Measurements from ENCODE around the gene ASB6.

Gene ASB6

DNA sequence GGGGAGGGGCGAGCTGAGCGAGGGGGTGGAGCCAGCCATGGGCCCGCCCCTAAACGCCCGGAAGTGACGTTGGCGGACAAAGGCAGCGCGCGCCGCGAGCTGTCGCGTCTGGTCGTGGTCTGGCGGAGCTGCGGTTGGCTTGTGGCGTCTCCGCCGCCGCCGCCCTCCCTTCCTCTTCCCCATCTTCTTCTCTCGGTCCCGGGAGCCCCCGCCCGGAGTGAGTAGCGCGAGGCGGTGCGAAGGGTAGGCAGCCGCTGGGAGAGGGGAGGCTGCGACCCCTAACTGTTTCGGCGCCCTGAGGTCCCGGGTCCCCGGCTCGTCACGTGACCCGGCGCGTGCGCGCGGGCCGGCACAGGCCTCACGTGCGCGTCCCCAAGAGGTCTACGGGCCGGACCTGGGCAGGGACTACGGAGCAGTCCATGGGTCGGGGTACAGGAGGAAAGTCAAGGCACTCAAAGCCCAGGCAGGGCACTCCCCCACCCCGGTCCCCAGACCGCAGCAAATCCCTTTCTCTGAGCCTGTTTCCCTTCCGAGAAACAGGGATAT is 15.8 kb downstream of the ASB6 start, which contains the start of gene NTMT1:
NTMT1 (plus strand) TSS at position 85 of the 546 bp plus-strand sequence. CDS start 6,541 bp downstream, outside the sequence.
- DNase-seq (ENCODE audit: low read depth) = no peak

DNA sequence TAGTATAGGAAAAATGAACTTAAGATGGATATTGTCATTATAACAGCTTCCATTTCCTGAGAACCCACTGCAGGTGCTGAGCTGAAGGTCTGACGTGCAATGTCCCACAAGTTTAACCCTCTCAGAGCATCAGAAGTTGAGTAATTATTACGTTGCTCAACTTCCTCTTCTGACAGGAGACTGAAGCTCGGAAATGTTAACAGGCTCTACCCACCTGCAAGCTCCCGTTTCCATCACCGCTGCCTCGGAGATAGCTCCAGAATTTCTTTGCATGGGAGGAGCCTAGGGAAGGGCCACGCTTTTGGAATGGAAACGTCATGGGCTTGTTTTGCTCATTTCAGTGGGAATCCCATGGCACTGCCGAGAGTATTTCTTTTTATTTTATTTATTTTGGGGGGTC is 17.0 kb downstream of the ASB6 start:
- DNase-seq (ENCODE audit: low read depth) = no peak

DNA sequence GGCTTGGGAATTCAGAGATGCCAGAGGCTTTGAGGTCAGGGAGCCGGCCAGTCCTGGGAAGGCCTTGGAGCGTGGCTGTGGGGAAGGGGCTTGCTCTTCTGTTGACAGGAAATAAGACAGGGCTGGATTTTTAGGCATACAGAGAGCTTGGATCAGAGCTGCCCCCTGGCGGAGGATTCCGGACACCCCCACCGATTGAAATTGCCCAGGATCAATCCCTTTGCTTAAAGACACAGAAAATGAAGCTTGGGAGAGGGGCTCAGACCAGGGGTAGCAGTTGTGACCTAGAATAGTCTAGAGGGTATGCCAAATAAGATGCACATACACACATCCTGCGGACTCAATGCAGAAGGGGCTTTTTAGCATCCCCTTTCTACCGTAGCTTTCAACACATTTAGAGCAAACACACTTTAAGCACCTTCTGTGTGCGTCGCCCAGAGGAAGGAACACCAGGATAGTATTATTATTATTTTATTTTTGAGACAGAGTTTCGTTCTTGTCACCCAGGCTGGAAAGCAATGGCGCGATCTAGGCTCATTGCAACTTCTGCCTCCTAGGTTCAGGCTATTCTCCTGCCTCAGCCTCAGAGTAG is 17.7 kb downstream of the ASB6 start:
- no peak for DNase-seq (ENCODE audit: low read depth)

DNA sequence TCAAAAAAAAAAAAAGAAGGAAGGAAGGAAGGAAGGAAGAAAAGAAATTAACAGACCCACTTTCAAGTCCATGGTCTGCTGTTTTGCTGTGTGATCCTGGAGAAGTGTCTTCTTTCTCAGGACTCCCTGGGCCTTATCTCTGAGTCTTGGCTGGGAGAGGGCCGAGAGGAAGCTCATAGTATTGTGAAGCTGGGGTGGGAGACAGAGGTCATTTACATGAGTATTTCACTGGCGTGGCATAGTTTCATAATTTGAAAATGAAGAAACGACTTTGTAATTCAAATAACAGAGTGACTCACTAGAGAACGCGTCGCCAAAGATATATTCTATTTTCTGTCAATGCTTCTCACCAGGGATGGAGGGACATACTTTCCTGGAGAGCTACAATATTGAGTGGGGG is 18.6 kb downstream of the ASB6 start:
- no peak for DNase-seq (ENCODE audit: low read depth)

DNA sequence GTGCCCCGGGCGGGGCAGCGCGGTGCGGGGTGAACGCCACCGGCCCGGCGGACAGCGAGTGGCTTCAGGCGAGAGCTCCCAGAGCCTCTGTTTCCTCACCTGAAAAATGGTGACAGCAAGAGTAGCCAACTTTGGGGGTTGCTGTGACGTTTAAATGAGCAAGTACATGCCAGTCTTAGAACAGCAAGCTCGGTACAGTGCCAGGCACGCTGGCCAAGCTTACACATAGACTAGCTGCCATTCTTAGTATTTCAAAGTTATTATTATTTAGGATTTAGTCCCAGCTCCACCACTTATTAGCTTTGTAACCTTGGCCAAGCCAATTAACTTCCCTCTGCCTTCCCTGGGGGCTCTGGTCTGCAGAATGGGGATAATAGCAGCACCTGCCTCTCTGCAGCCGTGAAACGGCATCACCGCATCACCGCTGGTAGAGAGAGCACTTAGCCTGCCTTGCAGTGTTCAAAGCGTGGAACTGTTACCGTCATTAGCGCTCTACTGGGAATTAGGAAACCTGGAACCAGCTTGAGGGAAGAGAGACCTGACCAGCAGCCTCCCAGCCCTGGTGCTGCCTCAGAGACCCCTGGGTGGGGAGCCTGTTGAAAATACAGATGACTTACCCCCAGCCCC is 21.2 kb downstream of the ASB6 start, which contains the start of gene C9orf50:
C9orf50 (minus strand) TSS at position 433 of the 627 bp plus-strand sequence. CDS start 527 bp downstream, outside the sequence.
- no peak for DNase-seq (ENCODE audit: low read depth)

DNA sequence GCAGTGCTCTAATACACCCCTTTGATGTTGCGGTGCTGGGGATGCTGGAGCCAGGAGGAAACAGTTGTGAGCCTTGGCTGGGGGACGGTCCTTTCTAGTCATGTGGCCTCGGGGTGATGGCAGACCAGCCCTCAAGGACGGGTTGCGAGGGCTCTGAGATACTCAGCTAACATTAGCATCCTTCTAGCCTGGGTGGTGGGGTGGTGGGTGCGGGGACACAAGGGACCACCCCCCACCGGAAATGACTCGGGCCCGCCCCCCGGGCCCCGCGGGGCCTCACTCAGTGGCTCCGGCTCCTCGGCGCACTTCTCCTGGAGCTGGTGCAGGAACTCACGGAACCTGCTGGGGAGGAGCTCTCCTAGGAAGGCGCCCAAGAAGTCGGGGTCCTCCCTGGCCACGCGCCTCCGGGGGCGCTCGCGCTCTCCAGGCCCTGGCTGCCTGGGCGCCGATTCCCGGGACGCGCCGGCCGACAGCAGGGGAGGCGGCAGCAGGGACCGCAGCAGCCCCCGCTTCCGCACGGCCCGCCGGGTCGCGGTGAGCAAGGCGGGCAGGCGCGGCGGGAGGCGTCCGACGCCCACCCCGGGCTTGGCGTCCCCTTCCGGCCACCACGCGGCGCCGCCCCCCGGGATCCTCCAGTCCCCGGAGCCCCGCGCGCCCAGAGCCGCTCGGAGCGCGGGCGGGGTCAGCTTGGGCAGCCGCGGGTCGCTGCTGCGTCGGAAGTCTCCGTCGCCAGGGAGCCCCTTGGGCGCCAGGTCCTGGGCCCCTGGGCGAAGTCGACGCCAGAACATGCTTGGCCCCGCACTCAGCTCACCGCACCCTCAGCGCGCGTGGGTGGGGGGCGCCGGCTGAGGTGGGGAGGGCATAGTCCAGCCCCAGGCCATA is 21.9 kb downstream of the ASB6 start:
- no peak for DNase-seq (ENCODE audit: low read depth)

DNA sequence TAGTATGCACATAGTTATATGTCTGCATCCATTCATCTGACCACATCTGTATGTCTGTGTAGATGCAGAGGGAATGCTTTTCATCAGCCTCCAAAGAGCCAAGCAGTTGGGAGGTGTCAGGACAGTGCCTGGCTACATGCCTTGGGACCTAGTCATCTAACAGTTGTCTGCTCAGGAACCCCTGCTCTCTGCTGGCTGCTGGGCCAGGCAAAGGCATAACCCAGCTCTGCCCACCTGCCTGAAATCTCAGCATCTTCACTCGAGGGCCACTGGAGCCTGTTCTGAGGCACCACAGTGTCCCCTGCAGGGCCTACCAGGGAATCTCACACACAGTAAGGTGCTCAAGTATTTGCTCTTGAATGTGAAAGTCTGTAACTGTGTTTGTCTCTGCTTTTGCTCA is 24.8 kb downstream of the ASB6 start:
- DNase-seq (ENCODE audit: low read depth) = no peak

DNA sequence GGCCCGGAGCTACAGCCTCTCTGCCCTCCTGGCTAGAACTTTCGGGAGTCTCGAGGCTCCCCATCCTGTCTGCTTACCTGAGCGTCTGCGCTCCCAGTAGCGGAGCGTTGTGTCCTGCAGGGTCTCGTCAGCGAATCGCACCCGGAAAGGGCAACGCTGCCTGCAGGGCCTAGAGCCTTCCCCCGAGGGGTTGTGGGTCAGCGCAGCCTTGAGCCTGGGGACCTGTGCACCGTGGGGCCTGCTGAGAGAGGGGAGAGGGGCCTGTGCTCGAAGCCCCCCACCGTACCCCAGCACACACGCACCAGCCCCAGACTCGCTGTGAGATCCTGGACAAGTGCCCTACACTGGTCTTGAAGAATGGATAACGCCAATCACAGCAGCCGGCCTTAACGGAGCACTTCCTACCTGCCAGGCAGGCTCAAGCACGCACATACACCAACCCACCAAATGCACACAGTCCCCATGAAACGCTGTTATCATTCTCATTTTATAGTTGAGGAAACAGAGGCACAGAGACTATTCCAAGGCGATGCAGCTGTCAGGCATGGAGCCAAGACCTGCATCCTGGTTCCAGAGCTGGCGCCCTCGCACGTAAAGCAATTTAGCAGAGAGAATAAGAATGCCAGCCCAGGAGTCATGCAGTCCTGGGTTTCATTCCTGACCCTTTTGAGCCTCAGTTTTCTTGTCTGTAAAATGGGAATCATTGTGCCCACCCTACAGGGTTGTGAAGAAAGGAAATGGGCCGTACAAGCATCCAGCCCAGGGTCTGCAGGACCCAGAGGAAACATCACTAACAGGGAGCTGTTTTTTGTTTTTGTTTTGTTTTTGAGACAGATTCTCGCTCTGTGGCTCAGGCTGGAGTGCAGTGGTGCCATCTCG is 26.3 kb downstream of the ASB6 start:
- DNase-seq (ENCODE audit: low read depth) = no peak

DNA sequence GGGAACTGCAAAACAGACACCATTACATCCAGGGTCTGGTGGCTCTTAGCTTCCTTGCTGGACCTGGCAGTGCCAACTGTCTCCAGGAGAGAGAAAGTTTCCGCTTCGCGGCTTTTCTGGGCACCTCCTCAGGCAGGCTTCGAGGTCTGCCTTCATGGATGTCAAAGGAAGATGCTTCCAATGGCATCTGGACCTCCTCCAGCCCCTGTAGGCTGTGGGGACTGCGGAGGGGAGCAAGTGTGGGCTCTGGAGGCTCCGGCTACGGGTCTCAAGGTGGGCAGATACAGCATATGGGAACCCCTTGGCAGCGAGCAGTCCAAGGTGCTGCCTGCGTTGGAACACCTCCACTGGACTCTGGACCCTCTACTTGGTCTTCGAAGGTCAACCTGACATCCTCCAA is 27.0 kb downstream of the ASB6 start:
- no peak for DNase-seq (ENCODE audit: low read depth)

DNA sequence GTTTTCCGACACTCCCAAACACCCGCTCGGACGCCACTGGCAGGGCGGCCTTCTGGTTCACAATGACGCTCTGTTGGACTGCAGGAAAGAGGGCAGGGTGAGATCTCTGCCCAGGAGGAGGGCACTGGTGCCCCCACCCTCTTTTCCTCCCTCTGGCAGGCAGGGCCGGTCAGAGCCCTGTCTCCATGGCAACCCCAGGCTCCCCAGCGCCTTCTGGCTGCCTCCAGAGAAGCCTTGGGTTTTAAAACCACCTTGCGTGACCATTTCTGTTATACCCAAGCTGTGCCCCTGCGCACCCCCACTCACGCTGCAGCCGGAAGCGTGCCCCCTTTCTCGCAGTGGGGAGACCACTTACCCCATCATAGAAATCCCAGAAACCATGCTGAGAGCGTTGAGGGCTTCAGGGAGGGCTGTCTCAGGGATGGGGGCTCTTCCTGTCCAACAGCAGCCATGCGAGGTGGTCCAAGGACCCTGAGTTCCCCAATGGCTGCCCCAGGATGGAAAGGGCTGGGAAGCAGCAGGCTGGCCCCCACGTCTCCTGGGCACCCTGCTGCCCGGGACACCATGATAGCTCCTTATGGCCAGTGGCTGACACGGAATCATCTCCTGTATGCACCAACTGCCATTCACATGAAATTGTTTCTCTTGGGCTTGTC is 28.3 kb downstream of the ASB6 start:
- no peak for DNase-seq (ENCODE audit: low read depth)

DNA sequence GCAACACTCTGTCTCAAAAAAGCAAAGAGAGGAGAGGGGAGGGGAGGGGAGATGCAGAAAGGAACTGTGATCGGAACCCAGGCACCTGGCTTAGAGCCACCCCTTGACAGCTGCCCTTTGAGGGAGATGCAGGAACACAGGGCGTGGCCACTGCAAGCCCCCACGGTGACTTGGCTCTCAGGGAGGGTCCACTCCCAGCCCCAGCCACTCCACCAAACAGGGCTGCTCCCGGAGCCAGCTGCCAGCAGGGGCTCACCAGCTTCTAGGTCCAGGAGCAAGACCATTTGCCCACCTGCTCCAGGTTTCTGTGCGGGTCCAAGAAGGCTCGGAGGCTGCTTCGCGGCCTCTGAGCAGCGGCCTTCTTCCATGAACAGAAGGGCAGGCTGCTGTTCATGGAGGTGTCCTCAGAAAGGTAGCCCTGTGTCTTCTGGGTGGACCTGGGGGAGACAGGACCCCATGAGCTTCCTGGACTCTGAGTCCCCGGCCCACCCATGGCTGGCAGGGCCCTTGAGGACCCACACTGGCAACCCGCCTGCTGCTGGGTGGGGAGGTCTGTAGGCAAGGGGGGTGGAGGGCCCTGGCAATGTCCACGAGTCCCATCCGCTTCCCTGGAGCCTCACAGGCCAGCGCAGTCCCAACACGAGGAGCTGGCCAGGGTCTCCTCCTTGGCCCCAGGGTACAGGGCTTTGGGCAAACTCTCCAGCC is 29.0 kb downstream of the ASB6 start:
- DNase-seq (ENCODE audit: low read depth) = no peak

DNA sequence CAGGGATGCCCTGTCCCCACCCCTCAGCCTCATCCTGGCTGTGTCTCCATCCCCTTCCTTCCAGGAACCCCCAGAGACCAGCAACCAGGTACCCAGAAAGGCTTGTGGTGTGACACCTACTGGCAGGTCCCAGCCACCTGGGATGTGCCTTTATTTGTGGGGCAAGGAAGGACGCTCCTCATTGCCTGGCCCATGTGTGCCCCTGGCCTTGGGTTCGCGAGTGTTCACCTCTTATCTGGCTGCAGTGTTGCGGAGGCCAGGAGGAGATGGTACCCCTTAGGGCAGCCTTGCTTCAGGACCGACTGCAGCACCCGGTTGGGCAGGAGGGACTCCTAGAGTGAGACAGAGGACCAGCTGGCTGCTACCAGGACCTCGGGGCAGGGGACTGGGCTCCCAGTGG is 29.8 kb downstream of the ASB6 start:
- no peak for DNase-seq (ENCODE audit: low read depth)

DNA sequence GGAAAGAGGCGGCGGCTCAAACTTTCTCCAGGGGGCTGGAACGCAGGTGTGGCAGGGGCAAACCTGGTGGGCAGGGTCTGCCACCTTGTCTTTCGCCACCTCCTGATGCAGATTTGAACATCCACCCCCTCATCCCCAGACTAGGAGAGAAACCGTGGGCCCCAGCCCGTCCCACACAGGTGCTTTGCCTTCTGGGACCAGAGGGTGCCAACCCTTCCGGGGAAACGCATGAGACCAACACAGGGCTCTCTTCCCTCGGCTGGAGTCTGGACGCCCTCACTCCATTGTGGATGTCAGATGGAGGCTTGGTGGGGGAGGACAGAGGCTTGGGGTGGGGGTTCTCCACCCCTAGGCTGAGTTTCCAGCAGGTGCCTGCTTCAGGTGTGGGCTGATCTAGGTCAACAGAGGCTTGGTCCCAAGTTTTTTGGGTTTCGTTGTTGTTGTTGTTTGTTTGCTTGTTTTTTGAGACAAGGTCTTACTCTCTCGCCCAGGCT is 30.6 kb downstream of the ASB6 start:
- no peak for DNase-seq (ENCODE audit: low read depth)

DNA sequence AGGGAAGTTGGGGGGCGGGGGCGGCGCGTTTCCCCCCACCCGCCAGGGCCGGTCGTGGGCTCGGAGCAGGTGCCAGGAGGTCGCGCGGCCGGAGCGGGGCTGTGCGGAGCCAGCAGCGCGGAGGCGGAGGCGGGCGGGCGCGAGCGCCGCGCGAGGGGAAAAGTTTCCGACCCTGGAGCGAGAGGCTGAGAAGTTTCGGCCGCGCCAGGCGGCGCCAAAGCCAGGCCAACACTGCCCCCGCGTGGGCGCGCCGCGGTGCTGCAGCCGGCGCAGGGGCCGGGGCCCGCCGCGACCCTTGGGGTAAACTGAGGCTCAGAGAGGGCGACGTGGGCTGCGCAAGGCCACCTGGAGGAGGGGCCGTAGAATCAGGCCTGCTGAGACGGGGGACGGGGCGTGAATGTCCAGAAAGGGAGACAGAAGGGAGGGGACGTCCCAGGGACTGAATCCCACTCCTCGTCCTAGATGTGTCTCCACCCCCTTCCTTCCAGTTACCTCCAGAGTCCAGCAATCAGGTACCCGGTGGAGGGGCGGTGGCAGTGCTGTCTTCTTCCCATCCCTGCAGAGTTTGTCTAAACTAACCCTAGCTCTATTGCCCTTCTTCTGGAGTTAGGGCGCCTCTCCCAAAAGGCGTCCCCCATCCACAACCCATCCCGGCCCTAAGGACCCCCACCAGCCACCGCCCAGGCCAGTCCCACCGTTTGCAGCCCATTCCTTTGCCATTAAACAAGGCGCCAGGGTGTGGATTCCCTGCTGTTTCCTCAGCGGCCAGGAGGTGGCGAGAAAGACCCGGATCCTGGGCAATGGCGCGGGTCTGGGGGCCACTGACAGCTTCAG is 31.3 kb downstream of the ASB6 start:
- DNase-seq (ENCODE audit: low read depth) = no peak

DNA sequence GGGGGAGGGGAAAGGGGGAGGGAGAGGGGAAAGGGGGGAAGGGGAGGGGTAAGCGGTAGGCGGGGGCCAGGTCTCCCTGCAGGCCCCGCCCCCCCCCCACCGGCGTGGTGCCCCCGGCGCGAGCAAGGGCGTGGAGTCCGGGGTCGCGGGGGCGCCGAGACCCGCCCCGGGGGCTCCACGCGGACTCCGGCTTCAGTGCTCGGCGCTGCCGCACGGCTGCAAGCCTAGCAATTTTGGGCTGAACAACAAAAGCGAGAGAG is 31.8 kb downstream of the ASB6 start:
- no peak for DNase-seq (ENCODE audit: low read depth)

DNA sequence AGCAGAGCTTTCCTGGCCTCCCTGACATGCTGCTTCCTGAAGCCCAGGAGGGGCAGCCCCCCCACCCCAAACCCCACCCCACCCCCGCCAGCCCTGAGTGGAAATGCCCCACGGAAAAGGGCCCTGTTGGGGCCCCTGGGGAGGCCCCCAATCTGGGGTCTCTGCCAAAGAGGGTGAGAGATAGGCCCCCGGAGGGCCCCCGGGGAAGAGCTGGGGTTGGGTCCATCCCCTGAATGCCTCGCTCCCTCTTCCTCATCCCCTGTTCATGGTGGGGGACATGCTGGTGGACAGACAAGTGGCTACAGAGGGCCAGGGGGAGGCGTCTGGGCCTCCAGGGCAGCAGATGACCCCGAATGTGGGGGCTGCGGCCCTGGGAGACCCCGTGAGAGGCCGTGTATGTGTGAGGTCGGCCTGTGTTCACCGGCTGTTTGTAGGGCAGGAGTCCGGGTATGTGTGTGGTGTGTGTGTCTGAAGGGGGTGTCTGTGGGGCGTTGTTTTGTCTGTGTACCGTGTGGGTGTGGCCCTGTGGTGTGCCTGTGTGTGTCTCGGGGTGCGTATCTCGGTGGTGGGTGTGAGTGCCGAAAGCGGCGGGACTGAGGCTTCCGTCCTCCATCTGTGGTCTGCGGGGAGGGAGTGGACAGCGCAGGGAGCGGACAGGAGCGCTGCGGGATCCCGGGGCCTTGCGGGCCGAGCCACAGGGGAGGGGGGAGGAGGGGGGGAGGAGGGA is 32.3 kb downstream of the ASB6 start:
- DNase-seq (ENCODE audit: low read depth) = no peak

DNA sequence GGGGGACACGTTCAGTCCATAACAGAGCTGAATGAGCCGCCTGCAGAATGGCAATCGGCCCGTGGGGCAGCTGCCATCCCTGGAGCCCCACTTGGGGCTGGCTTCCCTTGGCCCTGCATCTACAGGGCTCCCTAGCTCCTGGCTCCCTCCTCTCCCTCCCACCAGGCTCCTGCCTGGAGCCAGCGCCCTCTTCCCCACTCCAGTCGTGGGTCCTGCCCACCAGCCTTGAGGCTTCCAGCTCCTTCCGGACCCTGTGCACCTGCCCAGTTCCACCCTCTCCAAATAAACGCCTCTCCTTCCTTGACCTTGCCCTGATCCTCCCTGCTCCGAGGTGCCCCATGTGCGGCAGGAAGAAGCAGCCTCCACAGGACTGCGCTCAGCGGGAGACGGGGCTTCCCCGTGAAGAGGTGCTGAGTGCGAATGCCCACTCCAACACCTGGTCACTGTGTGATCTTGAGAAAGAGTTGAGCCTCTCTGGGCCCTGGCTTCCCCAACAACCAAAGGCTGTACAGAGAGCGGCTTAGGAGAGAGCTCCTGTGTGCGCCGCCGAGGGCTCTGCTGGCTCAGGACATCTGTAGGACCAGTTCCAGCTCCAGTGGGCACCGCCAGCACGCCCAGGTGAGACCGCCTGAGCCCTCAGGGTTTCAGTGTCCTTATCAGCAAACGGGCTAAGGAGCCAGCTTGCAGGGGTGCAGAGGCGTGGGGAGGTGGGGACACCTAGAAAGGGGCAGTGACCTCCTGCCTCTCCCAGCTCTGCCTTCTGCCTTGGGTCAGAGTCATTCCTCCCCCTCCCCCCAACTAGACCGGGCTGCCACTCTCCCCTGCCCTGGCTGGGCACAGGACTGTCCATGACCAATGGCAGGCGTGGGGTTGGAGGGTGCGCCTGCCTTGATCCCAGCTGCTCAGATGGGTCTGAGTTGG is 33.1 kb downstream of the ASB6 start:
- DNase-seq (ENCODE audit: low read depth) = no peak

DNA sequence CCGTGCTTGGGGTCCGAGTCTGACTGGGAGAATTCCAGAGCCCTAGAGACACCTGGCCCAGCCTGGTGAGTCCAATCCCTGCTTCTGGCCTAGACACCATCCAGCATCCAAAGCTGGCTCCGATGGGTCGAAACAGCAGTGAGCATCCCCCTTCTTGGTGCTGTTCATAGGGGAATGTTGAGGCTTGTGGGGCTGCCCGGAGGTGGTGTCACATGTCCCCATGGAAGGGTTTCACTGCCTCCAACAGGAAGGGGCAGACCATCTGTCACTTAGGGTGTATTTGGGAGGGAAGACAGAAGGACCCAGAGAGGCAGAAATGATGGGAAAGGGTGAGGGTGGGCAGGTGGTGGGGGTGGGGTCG is 34.9 kb downstream of the ASB6 start:
- no peak for DNase-seq (ENCODE audit: low read depth)
